ENCODE data around the gene DAB2.

DNA sequence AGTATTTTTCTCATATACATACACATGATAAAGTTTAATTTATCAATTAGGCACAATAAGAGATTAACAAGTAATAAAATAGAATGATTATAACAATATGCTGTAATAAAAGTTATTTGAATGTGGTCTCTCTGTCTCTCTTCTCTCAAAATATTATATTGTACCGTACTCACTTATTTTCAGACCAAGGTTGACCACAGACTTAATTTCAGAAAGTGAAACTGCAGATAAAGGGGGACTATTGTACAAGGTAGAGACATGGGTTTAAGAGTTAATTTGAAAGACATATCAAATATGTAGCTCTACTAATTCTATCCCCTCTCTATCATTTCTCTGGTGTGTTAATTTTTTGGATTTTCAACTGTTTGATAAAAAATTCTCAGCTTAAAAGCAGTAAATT is 40.5 kb downstream of the DAB2 start:
- TF ChIP-seq, protein P1, sequence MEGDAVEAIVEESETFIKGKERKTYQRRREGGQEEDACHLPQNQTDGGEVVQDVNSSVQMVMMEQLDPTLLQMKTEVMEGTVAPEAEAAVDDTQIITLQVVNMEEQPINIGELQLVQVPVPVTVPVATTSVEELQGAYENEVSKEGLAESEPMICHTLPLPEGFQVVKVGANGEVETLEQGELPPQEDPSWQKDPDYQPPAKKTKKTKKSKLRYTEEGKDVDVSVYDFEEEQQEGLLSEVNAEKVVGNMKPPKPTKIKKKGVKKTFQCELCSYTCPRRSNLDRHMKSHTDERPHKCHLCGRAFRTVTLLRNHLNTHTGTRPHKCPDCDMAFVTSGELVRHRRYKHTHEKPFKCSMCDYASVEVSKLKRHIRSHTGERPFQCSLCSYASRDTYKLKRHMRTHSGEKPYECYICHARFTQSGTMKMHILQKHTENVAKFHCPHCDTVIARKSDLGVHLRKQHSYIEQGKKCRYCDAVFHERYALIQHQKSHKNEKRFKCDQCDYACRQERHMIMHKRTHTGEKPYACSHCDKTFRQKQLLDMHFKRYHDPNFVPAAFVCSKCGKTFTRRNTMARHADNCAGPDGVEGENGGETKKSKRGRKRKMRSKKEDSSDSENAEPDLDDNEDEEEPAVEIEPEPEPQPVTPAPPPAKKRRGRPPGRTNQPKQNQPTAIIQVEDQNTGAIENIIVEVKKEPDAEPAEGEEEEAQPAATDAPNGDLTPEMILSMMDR (IDR thresholded peaks at IDR 0.05): no peak
- TF ChIP-seq POLR2A (IDR thresholded peaks at IDR 0.05) (no peak), POLR2AphosphoS5 (IDR thresholded peaks at IDR 0.05) (no peak)

Data from breast epithelium (tissue), 3 donors.